T-helper 2 cell treated with Interferon-gamma antibody and Interleukin-4, amounts not matched to agents 100 ng/mL and 5 ng/mL, for 36 hours (primary cell): ENCODE data around the gene TRIM2. TPM values are rescaled to one million over a fixed set of nuclear protein-coding genes. Genes with fewer than 3 reads are reported as not detected.

Experiments
- intact Hi-C: fragments of 100-400 bp; cut with micrococcal nuclease; formaldehyde crosslinking; loops from one replicate; pipeline ENCODE4 v1.15.1; 2023
- total RNA-seq: library from RNA; stranded (reverse); gene quantifications from 2 replicates; pipeline ENCODE4 v1.2.3, GENCODE V29; 2022

Gene TRIM2
- total RNA-seq, 1 donor from 2014 or later = 0.57 TPM

DNA sequence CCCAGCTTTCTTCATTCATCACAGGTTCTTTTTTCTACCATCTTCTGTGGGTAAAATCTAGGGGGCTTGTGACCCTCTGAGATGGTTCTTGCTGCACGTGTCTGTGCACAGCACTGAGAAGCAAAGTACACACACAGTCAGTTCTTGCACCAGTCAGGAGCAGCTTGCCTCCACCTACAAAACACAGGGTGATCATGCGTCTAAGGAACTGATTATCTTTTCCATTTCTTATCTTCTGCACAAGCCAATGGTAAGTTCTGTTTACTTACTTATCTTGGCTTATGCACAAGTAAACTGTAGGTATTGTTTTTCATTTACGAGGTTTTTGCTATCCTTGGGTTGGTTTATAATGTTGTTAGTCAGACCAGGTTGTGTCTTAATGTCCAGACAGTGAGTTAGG lies 40.7 kb downstream of the TRIM2 start:
- intact Hi-C loops = loop anchor here (5.0 kb wide), 1 partner anchor 93 kb away; no protein-coding TSS in a partner anchor

DNA sequence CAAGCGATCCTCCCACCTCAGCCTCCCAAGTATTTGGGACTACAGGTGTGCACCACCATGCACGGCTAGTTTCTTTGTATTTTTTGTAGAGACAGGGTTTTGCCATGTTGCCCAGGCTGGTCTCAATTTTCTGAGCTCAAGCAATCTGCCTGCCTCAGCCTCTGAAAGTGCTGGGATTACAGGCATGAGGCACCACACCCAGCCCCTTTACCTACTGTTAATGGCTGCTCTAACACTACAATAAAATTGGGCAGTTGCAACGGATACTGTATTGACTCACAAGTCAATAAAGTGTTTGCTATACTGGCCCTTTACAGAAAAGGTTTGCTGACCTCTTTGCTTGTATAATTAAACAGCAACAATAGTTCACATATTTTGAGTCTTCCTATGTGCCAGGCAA lies 41.5 kb downstream of the TRIM2 start:
- intact Hi-C loops = loop anchor here (5.0 kb wide), 1 partner anchor 93 kb away; no protein-coding TSS in a partner anchor

DNA sequence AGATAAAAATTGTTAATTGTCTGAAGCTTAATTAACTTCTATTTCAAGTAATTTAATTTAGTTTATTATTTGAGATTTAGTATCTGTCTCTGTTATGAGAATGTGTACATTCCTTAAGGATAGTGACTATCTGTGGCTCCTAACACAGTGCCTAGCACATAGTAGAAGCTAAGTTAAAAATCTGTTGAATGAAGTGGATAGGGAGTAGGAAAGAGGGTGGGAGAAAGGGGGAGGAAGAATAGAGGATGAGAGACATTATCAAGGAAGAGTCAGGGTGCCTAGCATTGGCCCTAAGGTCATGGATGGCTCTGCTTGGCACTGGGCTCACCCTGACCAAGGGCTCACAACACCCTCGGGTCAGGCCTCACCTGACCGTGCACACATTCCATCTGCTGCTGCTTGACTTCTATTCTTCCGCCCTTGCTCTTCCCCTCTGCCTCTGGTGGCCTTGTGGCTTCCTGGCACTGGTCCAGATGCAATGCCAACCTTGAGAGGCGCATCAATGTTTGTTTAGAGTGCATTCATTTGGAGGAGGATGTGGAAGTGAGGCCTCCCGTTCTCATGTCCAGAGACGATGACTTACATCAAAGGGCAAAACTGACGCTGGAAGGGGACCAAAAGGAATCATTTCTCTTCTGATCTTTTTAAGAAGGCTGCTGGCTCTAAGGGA lies 42.3 kb downstream of the TRIM2 start:
- intact Hi-C loops = loop anchor here (5.0 kb wide), 1 partner anchor 94 kb away; no protein-coding TSS in a partner anchor

DNA sequence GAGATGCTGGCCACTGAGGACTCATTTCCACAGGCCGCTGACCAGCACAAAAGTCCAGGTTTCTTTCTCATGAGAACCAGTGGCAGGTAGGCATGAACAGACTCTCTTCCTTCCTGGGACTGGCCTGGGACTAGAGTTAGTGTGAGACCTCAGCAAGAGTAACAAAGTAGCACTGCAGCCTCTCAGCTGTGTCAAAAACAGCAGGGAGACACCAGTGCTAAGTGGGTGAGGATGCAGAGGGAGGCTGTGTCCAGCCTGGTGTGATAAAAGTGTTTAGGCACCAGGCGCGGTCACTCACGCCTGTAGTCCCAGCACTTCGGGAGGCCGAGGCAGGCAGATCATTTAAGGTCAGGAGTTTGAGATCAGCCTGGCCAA lies 42.9 kb downstream of the TRIM2 start:
- intact Hi-C loops = loop anchor here (5.0 kb wide), 1 partner anchor 95 kb away; no protein-coding TSS in a partner anchor

DNA sequence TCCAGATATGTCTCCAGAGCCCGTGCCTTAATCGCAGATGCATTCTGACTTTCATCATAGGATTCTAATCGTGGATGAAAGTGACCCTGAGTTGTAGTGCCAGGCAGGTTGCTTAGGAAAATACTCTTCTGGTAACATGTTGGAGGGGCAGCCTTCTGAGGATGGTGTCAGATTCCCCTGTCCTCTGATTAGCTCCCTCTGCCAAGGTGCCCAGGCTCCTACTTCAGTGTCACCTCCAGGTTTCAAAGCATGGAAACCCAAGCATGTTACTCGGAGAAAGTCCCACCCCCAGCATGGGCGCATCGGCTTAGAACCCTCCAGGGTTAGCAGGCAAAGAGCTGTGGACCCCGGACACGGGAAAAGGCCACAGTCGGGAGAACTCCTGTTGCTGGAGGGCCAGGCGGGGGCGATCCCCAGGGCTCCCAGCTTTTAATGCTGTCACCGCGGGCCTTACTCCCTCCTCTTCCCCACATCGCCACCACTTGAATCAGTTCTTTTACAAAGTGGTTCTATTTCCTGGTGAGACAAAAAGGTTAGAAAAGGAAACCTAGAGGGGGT lies 44.5 kb downstream of the TRIM2 start:
- intact Hi-C loops = loop anchor here (1.0 to 5.0 kb wide), 2 partner anchors 26 to 96 kb away; no protein-coding TSS in a partner anchor

DNA sequence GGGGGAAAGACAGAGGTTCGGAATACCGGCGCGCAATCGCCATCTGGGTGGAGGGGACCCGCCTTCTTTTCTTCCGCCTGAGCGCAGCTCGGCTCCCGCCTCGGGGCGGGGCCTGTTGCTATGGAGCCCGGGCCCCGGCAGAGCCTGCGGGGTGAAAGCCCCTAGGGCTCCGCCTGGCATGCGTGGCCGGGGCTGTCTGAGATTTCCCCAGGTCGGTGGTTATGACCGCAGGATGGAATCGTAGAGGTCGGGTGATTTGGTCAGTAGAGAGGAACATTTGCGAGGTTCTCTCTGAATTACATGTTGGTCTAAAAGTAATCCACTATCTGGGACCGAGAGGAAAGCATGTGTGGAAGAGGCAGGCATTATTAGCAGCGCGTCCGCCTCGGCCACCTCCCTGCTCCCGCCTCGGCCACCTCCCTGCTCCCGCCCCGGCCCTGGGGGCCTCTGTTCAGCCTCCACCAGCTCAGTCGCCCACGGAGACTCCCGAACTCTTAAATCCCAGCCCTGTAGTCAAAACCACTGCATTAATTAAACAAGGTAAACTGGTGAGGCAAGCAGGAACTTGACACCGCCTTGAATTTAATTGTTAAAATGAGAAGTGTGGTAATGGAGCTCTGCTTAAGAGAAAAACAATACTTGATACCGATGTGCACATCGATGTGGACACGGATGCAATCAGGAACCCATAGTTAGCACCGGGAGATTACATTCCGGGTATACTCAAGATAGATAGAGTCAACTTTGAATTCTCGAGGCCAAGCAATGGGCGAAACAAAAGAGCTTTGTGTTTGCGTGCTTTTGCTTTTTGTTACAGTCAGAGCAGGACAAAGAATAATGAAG lies 45.2 kb downstream of the TRIM2 start:
- intact Hi-C loops = loop anchor here (1.0 to 5.0 kb wide), 2 partner anchors 27 to 97 kb away; no protein-coding TSS in a partner anchor

DNA sequence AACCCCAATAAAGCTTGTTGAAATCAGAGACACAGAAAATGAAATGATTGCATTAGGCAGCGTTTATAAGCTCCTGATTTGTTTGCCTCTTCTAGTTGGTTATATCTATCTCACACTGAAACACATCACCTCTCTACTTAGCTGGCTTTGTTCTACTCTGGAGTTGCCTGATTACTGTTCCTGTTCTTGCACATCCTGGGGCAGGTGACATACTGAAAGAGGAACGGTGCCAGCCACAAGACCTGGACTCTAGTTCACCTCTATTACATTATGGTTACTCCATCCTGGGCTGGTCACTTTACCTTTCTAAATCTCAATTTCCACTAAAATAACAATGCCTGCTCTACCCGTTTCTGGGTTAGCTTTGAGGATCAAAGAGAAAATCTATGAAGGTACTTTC lies 47.9 kb downstream of the TRIM2 start:
- intact Hi-C loops = no loop called here

DNA sequence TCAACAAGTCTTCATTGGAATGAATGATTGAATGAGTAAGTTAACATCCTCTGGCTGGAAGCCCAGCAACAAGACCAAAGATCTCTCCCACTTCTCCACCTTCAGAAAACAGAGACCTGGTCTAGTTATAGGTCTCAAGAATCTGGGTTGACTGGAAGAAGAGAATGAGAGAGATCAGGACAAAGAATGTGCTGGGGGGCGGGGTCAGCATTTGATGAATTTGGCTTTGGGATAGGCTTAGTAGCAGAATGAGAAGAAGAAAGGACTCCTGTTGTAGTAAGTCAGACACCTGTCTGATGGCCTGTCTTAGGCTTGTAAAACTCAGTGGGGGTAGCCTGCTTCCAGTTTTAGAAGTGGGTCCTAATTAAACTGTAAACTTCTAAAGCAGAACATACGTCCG lies 51.0 kb downstream of the TRIM2 start:
- intact Hi-C loops = no loop called here

DNA sequence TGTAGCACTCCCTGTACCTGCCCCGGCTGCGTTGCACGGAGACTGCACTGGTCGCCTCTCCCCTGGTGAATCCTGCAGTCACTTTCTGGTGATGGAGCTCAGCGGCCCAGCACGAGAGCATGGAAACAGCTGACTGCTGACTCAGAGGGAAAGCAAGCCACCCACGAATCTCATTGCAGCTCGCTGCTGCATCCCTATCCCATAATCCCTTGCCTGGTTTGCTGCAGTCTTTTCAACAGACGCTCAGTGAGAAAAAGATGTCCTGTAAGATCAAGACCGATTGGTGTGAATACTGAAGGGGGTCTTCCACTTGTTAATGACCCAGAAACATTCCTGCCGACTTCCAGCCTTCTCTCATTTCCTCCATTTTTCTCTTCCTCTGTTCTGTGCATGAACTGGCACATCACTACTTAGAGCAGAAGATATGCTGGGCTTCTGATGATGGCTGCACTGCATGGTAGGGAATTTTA lies 52.9 kb downstream of the TRIM2 start:
- intact Hi-C loops = no loop called here

DNA sequence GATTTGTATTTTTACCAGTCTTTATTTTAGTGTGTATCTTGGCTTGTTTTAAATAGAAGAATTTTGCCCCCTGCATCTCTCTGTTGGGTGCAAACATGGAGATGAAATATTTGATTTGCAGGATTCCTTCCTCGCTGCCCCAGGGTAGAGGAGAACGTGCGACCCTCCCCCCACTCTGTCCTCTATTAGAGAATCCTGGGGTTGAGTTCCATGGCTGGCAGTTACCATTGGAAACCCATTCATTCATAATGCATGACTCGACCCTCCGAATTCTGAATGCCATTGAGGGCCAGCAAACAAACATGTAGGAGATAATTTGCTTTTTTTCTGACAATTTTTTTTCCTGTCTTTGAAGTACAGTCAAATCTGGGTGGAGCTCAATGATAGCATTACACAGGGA lies 53.7 kb downstream of the TRIM2 start:
- intact Hi-C loops = no loop called here

DNA sequence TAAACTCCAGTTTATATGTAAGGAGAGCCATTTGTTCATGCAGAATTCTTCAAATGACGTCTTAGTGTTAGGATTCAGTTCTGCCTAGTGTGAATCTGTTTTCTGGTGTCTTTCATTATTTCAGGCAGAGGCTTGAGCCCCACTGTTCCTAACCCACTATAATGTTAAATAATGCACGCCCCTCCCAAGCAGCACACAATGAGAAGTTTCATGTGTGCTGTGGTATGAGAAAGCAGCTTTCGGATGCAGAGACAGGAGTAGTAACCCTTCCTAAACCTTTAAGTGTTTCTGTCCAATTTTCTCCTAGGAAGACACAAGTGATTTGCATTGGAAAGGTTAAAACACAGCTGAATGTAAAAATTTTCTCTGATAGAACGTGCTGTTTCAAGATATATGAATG lies 54.5 kb downstream of the TRIM2 start:
- intact Hi-C loops = no loop called here

DNA sequence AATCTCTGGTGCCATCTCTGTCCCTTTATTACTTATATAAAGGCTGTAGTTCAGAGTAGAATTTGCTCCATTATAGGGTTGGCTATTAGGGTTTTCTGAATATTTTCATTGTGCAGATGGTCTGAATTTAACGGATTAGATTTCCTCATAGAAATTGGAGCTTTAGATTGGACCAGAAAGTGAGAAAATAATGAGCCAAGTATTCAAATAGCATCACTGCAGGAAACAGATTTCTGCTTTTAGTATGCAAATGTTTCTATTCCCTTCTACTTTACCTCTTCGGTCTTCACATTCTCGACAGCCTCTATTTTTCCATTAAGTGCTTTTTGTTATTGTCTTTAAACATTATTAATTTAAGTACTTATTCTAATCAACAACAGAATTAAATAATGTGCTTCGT lies 55.4 kb downstream of the TRIM2 start:
- intact Hi-C loops = no loop called here

DNA sequence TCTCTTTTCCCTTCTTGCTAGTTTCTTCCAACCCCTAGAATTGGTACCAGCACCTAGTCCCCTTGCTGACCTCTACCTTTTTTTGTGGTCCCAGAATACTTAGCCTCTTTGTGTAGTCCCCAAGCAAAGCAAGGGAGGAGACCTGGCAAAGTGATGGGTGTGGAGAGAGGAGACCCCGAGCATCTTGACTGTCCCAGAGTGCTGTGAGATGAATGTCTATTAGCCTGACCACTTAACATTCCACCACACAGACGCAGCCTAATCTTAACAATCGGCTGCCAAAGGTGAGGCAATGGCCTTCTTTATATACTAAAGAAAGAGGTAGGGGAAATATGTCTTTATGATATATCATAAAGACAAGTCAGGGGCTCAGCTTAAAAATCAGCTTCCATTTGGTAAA lies 55.9 kb downstream of the TRIM2 start:
- intact Hi-C loops = no loop called here

DNA sequence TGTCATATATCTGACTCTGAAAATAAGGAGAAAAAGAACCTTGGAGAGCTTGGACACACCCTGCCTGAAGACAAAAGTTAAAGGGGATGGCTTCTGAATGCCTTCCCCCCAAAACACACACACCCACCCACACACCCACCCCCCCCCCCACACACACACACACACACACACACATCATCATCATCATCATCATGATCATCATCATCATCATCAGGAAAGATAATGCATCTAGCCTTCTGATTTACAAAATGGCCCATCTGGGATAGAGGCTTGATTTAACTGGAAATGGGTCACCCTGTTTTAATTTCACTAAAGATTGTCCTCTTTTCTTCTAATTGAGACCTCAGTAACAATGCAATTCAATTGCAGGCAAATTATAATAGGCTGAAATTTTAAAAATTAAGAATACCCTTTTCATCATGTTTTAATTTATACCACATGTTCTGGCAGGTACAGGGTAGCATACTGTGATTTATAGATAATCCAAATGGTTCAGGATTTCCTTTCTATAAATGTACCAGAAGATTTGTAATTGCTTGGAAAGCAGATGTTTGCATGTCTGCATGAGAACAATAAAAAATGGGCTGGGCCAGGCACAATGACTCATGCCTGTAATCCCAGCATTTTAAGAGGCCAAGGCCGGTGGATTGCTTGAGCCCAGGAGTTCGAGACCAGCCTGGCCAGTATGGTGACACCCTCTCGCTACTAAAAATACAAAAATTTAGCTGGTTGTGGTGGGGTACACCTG lies 56.5 kb downstream of the TRIM2 start:
- intact Hi-C loops = no loop called here

DNA sequence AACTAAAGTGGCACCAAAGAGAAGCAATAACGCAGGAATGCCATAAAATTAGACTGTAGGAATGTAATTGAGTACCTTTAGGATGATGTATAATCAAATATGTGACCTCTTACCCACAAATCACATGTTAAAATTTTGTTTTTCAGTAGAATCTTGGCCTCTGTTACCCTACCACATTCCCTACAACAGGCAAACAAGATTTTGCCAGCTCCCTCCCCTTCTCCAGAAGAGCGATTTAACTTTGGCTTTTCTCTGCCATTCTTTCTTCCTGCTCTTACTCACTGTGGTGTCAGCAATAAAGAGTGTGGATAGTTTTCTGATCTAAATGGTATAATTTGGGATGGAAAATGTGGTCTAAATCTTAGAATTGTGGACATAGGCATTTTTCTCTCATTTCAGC lies 57.2 kb downstream of the TRIM2 start:
- intact Hi-C loops = no loop called here

DNA sequence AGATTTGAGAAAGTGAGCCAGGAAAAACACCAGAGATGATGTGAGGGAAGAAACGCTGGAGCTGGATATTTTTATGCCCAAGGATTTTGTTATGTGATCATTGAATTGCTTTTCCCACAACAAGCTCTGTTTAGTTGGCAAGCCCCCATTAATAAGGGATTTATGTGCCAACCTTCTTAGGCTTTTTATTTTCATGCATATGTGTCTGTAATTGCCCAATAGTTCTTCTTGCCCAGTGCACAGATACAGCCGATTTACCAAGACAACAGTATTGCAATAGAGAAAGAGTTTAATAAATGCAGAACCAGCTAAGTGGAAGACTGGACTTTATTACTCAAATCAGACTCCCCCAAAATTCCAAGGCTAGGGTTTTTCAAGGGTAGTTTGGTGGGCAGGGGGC lies 57.7 kb downstream of the TRIM2 start:
- intact Hi-C loops = no loop called here

DNA sequence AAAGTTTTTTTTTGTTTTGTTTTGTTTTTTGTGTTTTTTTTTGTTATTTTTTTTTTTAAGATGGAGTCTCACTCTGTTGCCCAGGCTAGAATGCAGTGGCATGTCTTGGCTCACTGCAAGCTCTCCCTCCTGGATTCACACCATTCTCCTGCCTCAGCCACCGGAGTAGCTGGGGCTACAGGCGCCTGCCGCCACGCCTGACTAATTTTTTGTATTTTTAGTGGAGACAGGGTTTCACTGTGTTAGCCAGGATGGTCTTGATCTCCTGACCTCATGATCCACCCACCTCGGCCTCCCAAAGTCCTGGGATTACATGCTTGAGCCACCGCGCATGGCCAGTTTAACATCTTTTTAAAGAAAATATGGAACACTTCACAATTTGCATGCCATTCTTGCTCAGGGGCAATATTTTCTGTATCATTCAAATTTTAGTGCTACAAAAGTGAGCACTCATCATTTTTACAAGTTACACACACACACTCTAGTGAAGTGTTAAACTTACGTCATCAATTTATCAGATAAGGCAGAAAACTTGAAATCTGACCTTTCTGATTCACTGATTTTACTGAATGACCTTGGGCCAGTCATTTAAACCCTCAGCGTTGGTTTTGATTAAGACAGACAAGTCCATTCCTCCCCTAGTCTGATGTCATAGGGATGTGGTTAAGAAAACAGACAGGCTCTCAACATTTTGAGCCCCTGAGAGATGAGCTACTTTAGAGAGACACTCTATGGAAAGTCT lies 61.2 kb downstream of the TRIM2 start:
- intact Hi-C loops = no loop called here

DNA sequence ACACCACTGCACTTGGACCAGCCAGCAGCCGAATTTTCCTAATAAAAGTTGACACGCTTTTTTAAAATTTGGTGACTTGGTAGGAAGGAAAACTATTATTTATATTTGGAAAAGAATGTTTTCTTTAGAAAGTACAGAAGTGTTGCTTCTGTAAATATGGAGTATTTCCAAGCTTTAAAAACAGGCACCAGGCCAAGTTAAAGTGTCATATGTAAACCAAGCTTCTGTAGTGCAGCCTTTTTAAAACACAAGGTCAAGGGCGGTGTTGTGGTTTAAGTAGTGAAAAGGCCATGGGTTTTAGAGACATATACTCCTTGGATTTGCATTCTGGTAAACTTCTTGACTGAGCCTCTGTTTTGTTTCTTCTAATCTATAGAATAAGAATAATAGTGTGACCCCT lies 62.7 kb downstream of the TRIM2 start:
- intact Hi-C loops = no loop called here

DNA sequence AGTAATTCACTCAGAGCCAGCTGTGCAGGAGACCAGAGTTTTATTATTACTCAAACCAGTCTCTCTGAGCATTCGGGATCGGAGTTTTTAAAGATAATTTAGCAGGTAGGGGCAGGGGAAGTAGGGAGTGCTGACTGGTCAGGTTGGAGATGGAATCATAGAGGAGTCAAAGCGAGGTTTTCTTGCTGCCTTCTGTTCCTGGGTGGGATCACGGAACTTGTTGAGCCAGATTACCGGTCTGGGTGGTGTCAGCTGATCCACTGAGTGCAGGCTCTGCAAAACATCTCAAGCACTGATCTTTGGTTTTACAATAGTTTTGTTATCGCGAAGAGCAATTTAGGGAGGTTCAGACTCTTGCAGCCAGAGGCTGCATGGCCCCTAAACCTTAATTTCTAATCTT lies 63.6 kb downstream of the TRIM2 start:
- intact Hi-C loops = no loop called here

DNA sequence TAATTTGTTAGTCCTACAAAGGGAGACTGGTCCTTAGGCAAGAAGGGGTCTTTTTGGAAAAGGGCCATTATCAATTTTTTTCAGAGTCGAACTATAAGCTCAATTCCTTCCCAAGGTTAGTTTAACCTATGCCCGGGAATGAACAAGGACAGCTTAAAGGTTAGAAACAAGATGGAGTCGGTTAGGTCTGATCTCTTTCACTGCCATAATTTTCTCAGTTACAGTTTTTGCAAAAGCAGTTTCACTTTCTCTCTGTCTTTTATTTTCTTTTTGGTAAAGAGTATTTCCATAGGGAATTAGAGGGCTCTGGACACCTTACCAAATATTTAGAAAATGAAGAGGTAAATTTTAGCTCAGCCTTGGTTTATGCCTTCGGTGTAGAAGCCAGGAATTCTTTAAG lies 64.1 kb downstream of the TRIM2 start:
- intact Hi-C loops = no loop called here
